ENCODE results near the gene COIL. TPM values are rescaled to one million over a fixed set of nuclear protein-coding genes. Genes with fewer than 3 reads are reported as not detected.

Gene COIL
- total and polyA plus RNA-seq, 11 donors, result 5.7 to 11.3 (median 7.8) TPM

- intact Hi-C loops (cut with DNase I), result no loop called here
- no peak for ATAC-seq
These were observed 62.0 kb downstream of the COIL start for GRCh38 chr17:56898874-56899273.

GRCh38 chr17:56897646-56898424 is 63.0 kb downstream of the COIL start:
- Histone ChIP-seq H3K27me3 (no peaks in the 10 kb centered on the region), H3K4me3 (no peak overlapping the region), H3K27ac (no peak overlapping the region), H3K4me1 (peaks cover 0 to 19% (median 5%) of the 10 kb centered on the region in 12 donors), H3K9me3 (no peaks in the 10 kb centered on the region), H3K36me3 (peaks cover 3 to 100% (median 96%) of the 10 kb centered on the region in 9 donors)
- TF ChIP-seq POLR2A (IDR thresholded peaks at IDR 0.05) (no peak), CTCF (IDR thresholded peaks at IDR 0.05) (no peak)
- ATAC-seq (no peak), DNase-seq (no peak)
- WGBS, 4 donors, result 93 to 95% (median 95%) methylated on average over 14 of the region's 14 CpGs
- intact Hi-C loops (cut with DNase I), result no loop called here

More at GRCh38 chr17:56898874-56899273, 62.0 kb downstream of the COIL start:
- peaks cover 0 to 14% (median 5%) of the 10 kb centered on the region in 12 donors for H3K4me1 ChIP-seq
- no peak overlapping the region for H3K4me3 ChIP-seq
- no peak overlapping the region for H3K27ac ChIP-seq
- peaks cover 3 to 100% (median 96%) of the 10 kb centered on the region in 9 donors for H3K36me3 ChIP-seq
- WGBS, 4 donors, result 70 to 88% (median 76%) methylated on average over 8 to 9 of the region's 9 CpGs
- peak in 1 of 5 donors; percentile 37 for DNase-seq
- no peaks in the 10 kb centered on the region for H3K9me3 ChIP-seq
- H3K27me3 ChIP-seq, result no peaks in the 10 kb centered on the region
- TF ChIP-seq CTCF (IDR thresholded peaks at IDR 0.05) (no peak), POLR2A (IDR thresholded peaks at IDR 0.05) (no peak)

GRCh38 chr17:56896968-56897359 is 63.9 kb downstream of the COIL start:
- Histone ChIP-seq H3K36me3 (peaks cover 3 to 100% (median 93%) of the 10 kb centered on the region in 9 donors), H3K27me3 (no peaks in the 10 kb centered on the region), H3K4me3 (no peak overlapping the region), H3K27ac (no peak overlapping the region), H3K9me3 (no peaks in the 10 kb centered on the region), H3K4me1 (peaks cover 0 to 11% (median 2%) of the 10 kb centered on the region in 12 donors)
- 94 to 100% (median 95%) methylated on average over 4 of the region's 4 CpGs for WGBS, 4 donors
- no peak for ATAC-seq
- DNase-seq, result no peak
- TF ChIP-seq CTCF (IDR thresholded peaks at IDR 0.05), result no peak
- no peak for TF ChIP-seq POLR2A (IDR thresholded peaks at IDR 0.05)
- intact Hi-C loops (cut with DNase I), result no loop called here

GRCh38 chr17:56896217-56896967 is 64.5 kb downstream of the COIL start:
- H3K4me3 ChIP-seq, result no peak overlapping the region
- 74 to 83% (median 77%) methylated on average over 3 of the region's 3 CpGs for WGBS, 4 donors
- ATAC-seq, result no peak
- no peak for DNase-seq
- H3K27ac ChIP-seq, result no peak overlapping the region
- intact Hi-C loops (cut with DNase I), result no loop called here
- peaks cover 0 to 9% (median 0%) of the 10 kb centered on the region in 12 donors for H3K4me1 ChIP-seq
- H3K9me3 ChIP-seq, result no peaks in the 10 kb centered on the region
- no peaks in the 10 kb centered on the region for H3K27me3 ChIP-seq
- TF ChIP-seq POLR2A (IDR thresholded peaks at IDR 0.05), result no peak
- TF ChIP-seq CTCF (IDR thresholded peaks at IDR 0.05), result no peak
- peaks cover 3 to 100% (median 93%) of the 10 kb centered on the region in 9 donors for H3K36me3 ChIP-seq

All from heart left ventricle (tissue), 16 donors.